Glomerular visceral epithelial cell (primary cell): ENCODE measurements around the gene MNT.
A peak's percentile ranks its signal among the peaks of the same experiment; 100 is the strongest.

Experiments
- DNase-seq: peaks from one replicate; pipeline ENCODE4 v3.0.0-alpha.2; 2016; ENCODE audit errors: extremely low spot score

The MNT gene

DNA sequence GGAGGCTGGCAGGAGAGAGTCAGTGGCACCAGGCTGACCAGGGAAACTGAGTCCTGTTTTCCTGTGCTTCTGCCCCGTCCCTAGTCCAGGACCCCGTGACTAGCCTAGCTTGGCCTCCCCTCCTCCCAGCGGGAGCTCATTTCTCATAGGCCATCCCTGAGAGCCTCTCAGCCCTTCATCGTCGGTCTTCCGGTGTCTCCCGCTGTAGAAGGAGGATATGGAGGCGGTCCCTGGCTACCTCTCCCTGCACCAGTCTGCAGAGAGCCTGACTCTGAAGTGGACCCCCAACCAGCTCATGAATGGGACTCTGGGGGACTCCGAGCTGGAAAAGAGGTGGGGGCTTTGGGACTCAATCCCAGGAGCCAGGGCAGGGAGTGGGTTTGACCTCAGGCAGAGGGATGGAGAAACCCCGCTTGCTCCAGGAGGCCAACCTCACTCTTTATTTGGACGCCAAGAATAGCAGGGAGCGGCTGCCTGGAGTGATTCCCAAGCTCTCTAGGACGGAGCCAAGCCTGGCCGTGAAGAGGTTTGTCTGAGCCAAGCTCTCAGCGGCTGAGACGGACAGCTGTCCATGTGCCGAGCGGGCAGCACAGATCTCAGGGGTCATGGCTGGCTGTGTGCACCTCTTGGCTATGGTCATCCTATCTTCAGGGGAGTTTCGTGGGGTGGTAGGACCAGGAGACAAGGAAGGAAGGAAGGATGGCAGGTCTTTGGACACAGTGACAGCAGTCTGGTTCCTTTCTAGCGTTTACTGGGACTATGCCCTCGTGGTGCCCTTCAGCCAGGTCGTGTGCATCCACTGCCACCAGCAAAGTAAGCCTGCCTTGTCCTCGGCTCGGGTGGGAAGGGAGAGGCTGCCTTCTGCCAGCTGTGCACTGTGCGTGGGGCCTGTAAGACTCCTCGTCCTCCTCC lies 36.8 kb downstream of the MNT start:
- no peak for DNase-seq

DNA sequence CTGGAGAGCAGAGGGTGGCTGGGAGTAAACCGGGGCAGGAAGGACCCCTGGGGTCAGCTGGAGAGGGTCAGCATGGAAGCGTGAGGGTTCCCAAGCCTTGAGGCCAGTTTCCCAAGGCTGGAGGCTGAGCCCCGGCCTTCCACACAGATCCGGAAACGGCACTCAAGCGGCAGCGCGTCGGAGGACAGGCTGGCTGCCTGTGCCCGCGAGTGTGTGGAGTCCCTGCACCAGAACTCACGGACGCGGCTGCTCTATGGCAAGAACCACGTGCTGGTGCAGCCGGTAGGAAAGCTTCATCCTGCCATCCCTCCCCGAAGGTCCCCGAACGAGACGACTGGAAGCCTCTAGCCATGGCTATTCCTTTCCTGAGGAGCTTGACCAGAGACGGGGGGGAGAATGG lies 37.5 kb downstream of the MNT start:
- DNase-seq: no peak

DNA sequence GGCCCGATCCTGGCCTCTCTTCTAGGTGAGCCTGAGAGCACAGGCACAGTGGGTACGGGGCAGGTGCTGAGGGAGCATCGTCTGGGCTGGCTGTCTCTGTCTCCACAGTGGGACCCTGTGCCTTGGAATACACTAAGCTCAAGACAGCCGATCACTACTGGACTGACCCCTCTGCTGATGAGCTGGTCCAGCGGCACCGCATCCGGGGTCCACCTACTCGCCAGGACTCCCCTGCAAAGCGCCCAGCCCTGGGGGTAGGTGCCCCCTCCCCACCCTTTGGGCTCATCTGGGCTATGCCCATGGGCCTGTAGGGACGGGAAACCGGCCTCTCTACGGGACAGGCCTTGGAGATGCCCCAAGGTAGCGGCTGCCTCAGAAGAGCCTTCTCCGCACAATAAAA lies 38.0 kb downstream of the MNT start:
- DNase-seq: no peak

DNA sequence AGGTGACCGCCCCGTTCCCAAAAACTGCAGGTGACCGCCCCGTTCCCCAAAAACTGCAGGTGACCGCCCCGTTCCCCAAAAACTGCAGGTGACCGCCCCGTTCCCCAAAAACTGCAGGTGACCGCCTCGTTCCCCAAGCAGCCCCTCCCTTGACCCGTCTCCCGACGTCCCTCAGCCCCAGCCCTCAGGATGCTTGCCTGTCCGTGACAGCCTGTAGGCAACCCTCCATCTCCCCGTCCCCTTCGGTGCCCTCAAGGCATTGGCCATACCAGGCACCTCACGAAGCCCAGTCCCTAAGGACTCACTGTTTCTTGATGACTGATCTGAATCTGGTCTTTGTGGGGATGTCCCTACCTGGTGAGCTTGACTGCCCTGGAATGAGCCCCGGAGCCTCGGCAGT lies 38.4 kb downstream of the MNT start:
- no peak for DNase-seq

DNA sequence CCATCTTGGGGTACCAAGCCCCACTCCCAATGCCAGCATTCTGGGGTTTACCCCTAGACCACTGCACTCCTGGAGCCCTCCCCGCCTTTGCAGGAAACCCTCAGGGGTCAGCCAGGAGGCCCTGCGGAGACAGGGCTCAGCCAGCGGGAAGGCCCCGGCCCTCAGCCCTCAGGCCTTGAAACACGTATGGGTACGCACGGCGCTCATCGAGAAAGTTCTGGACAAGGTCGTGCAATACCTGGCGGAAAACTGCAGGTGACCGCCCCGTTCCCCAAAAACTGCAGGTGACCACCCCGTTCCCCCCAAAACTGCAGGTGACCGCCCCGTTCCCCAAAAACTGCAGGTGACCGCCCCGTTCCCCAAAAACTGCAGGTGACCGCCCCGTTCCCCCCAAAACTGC lies 38.8 kb downstream of the MNT start:
- no peak for DNase-seq

DNA sequence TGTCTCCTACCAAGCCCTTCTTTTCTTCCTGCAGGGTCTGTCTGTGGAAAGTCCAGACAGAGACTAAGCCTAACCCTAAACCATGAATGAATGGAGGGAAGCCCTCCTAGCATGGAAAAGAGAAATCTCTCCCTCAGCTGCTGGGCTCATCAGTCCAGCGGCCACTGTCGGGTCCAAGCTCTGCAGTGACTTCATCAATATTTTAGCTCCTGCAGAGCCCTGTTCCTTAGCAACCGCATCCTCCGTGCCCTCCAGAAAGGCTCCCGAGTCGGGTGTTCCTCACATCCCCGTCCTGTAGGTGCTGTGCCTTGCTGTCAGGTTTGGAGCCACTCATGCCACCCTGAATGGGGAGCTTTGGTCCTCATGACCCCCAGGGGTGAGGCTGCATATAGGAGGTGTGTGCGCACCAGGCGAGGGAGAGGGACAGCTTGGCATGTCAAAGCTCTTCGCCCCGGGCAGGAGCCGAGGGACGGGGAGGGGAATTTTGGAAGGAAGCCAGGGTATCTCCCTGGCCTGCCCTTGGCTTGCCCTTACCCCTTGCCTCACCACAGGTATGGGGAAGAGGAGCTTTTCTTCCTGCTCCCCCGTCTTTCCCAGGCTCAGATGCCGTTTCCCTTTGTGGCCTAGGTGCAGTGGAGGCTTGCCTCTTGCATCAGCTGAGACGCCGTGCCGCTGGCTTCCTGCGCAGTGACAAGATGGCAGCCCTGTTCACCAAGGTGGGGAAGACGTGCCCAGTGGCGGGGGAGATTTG lies 39.7 kb downstream of the MNT start:
- DNase-seq: no peak

DNA sequence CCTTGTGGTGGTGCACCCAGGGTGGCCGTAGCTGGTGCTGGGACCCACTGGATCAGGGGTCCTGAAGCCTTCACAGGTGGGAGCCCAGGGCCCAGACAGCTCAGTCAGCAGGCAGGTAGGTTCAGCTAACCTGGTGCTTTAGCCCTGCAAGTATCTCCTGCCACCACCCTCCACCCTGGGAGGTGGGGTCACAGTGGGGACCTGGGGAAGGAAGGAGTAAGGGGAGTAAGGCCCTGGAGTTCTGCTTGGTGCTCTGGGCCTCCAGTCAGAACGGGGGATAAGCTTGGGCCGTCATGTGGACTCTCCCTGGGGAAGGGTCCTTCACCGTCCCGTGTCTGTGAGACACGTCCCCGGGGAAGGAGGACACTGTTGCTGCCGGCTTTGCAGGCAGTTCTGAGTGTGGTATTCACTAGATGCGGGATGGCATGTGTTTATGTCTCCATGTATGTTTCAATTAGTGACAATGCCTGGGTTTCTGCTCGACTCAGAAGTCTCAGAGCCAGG lies 42.9 kb downstream of the MNT start:
- DNase-seq: no peak

DNA sequence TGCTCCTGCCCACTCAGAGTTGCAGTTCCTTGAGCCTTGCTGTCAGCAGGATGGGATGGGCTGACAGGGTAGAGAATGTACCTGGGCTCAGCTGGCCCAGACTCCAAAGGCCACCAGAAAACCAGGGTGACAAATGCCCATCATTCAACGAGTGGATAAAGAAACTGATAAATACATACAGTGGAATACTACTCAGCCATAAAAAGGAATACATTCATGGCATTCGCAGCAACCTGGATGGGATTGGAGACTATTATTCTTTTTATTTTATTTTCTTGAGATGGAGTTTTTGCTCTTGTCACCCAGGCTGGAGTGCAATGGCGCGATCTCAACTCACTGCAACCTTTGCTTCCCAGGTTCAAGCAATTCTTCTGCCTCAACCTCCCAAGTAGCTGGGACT lies 43.6 kb downstream of the MNT start:
- DNase-seq: no peak

DNA sequence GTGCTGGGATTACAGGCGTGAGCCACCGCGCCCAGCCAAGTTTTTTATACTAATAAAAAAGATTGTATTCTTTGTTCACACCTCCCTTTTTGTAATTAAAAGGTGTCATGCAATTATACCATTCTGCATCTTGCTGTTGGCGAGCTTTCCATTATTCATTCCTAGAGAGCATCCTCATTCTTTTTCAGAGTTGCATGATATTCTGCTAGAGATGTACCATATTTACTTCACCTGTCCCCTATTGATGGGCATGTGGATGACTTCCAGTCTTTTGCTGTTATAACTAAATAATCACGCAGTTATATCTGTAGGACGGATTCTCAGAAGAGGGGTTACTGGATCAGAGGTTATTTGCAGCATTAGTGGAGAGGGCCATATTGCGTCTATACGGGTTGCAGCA lies 46.5 kb downstream of the MNT start:
- DNase-seq: no peak

DNA sequence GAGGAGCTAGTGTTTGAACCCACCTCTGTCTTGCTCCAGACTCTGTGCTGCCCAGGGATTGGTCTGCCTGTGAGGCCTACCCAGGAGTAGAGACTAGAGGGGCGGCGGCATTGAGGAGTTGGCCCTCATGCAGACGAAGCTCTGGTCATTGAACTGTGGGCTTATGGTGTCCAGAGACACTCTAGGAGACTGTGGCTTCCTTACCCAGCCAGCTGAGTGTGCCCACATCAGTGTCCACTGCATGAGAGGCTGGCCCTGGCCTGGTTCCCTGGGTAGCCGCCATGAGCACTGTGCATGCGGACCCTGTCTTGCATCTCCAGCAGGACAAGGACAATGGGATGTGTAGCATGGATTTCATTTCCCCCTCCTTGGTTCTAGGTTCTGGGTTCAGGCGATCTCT lies 49.6 kb downstream of the MNT start:
- DNase-seq: no peak

DNA sequence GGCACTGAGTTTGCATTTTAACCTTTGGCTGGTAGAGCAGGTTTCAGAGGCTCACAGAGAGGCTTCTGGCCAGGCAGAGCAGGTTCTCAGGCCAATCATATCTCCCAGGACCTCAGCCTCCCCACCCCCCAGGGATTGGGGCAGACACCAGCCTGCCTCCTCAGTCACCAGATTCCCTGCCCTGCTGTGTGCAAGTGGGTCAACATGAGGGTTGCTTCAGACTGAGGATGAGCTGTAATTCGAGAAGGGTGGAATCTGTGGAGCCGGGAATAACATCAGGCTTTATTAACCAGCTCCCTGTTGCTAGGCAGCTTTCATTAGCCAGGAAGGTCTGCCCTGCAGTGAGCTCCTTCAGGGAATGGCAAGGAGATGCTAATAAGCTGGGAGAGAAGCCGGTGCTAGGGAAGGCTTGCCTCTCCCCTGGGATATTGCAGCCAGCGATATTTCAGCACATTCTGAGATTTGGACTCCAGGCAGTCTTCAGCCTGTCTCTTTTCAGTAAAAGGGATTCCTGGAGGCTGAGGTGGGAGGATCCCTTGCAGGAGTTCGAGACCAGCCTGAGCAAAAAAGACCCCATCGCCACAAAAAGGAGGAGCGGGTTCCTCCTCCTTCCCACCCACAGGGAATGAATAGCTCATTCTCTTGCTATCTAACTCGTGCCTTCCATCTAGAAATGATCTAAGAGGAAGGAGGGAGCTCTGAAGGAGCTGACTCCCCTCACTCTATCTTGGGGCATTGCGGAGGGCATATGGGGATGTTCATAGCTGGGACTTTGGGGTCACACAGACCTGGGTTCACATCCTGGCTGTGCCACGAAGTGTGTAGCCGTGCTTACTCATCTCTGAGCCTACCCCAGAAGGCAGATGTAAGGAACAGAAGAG lies 52.8 kb downstream of the MNT start:
- DNase-seq: peak; percentile 79

DNA sequence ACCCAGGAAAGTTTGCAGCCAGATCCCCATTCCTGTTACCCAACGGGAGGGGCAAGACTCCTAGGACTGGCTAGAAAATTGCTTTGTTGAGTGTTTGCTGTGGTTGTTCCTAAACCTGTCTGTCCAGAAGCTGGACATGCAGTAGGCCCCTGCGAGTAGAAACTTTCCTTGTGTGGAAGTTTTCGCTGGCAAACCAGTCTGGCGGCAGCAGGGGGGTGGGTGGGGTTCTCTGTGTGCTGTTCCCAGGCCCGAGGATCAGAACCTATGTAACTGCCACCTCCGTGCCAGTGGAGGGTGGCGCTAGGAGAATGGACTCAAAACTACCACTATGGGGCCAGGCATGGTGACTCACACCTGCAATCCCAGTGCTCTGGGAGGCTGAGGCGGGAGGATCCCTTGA lies 54.4 kb downstream of the MNT start:
- DNase-seq: no peak

DNA sequence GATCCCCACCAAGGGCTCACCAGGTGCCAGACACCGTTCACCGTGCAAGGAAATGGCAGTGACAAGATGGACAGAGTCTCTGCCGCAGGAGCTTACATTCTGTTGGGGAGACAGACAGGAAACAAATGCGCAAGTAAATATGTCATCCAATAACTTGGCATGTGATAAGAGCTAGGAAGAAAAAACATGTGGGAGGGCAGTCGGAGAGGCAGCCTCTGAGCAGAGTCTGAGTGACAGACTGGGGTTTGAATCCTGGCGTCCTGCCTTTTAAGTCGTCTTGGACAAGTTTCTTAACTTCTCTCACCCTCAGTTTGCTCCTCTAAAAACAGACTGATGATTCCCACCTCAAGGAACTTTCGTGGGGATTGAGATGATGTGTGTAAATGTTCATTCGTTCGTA lies 56.3 kb downstream of the MNT start:
- no peak for DNase-seq

DNA sequence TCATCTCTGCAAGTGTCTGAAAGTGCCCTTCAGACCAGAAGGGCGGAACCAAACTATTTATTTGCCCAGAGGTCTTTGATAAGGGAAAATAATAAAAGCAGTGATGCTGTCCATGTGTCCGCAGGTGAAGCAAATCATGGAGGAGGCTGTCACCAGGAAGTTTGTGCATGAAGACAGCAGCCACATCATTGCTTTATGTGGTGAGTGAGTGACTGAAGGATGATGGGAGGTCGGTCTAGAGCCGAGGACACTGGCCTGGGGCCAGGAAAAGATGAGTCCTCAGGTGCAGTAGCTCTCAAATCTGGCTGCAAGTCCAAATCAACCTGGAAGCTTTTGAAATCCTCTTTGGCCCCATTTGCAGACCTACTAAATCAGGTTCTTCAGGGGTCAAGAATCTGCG lies 57.4 kb downstream of the MNT start:
- no peak for DNase-seq

DNA sequence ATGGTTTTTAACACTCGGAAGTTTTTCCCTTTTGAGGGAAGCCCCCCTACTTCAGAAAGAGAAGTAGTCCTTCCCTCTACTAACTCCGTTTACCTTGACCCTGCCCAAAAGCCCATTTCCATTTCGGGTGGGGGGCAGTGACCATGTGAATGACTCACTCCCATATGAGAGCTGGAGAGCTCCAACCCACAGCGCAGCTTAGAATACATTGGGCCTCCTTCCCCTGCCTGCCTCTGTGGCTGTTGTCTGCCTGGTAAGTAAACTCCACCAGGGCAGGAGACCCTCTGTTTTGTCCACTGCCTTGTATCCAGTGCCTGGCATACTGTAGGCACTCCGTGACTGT lies 62.6 kb downstream of the MNT start:
- peak; percentile 20 for DNase-seq

DNA sequence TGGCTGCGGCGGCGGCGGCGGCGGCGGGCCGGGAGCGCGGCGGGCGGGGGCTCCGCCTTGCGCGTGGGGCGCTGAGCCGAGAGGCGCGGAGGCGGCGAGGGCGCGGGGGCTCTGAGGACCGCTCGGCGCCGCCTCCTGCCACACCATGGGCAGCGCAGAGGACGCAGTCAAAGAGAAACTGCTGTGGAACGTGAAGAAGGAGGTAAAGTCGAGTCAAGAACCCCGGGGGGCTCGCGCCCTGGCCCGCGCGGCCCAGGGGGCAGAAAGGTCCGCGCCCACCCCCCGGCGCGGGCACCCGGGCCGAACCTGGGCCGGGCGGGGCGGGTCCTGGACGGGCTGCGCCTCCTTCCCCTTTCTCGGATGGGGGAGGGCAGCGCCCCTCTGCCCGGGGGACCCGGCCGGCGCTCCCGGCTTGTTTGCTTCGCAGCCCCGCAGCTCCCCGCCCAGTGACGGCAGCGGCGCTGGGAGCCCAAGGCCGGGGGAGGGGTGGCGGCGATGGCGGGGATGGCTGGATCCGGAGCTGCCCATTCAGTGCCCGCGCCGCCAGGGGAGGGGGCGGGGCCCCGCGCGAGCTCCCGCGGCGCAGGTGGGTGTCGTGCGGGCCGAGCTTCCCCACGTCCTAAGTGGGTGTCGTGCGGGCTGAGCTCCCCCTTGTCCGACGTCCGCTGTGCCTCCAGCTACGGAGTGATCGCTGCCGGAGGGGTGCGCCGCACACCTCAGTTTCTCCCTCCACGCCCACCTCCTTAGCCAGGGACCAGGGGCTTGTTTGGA lies 63.1 kb downstream of the MNT start:
- DNase-seq: peak; percentile 74

DNA sequence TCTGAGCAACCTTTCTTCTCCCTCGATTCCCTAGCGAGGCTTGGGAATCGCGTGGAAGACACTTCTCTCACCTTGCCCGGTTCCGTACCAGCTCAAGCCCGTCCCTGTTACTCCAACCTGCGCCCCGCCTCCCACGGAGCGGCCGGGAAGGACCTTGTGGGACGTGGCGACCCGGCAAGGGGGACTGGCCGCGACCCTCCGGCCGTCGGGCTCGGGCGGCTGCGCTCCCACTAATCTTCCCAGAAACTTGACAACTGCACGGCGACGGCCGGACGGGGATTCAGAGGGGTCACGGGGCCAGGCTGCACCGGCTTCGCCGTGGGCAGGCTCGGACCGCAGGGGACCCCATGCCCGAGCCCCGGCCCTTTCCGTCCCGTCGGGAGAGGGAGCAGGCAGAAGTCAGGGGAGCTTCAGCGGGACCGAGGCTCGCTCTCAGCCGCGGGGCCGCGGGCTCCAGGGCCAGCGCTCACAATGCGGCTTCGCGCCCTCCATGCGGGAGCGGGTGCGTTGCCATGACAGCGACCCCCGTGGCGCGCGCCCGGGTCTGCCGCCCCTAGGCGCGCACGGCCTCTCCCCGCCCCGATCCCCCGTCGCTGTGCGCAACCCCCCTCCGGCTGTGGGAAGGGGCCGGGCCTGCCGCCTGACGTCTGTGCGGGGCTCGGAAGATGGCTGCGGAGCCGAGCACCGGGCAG lies 63.9 kb downstream of the MNT start, which contains the start of gene SGSM2:
Gene SGSM2 (plus strand): TSS at position 650 of the 692 bp plus-strand sequence. CDS start 188 bp downstream, outside the sequence.
- peak; percentile 57 for DNase-seq

DNA sequence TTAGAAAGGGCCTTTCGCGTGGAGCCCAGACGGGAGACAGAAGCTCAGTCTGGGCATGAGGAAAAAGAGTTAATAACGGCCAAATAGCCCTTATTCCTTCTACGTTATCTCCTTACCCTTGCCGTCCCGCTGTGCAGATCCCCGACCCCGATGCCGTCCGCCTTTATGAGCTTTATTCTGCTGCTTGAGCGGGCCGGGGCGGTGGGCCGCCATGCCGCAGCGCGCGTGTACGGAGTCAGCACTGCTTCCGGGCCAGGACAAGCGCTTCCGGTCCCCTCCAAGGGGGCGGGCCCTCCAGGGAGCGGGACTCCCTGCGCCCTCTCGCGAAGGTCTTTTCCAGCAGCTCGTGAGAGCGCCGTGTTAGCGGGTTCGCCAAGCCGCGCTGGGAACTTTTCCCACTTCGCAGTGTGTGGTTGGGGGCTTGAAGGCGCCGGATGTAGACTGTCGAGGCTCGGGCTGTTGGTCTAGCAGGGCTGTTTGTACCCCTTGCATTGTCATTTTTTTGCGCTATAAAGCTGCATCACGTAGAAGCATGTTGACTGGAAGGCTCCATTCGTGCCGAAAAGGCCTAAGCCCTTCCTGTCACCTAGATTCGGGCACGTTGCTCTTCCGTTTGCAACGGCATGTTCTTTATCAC lies 64.5 kb downstream of the MNT start, which contains the start of gene TSR1:
Gene TSR1 (minus strand): TSS at position 243 of the 637 bp plus-strand sequence. CDS start 30 bp downstream, at position 213.
- peak; percentile 89 for DNase-seq

DNA sequence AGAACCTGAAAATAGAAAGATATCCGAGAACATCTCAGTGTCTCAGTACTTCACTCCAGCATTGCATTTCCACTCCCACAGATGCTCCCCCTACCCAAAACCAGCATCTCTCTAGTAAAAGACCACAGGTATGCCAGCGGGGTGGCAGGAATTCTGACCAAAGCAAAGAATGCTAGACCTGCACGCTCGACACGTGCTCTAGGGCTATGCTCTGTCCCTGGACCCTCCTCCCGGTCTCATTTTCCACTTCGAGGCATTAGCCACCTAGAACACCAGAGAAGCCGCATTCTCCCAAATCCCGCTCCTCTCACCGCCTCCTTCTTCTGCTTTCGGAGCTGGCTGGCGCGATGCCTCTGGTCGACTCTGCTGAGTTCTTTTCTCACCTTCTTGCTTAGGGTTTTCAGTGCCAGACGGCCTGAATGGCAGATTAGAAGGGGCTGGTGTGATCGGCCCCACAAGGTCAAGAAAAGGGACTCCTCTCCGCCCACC lies 65.1 kb downstream of the MNT start:
- peak; percentile 47 for DNase-seq
